B cell (primary cell): Measurements from ENCODE around the gene NUCKS1.

Experiments used
- CTCF ChIP-seq: fragments of 200-600 bp; IDR thresholded peaks from one replicate; pipeline ENCODE4 v1.8.0; 2022; ENCODE audit warnings: antibody characterized with exemption, mild to moderate bottlenecking
- EZH2 ChIP-seq: IDR thresholded peaks from 2 replicates; pipeline ENCODE4 v1.6.1; 2012; ENCODE audit warnings: borderline replicate concordance, low read depth, mild to moderate bottlenecking, moderate library complexity, low read length; ENCODE audit not compliant: insufficient read depth, poor library complexity, severe bottlenecking

- no peak for TF ChIP-seq CTCF
- no peak for TF ChIP-seq EZH2
Observed at GRCh38 chr1:205714190-205714905, 35.6 kb downstream of the NUCKS1 start.
